Fibroblast of villous mesenchyme (primary cell): ENCODE data around the gene EXOC4. TPM values are rescaled to one million over a fixed set of nuclear protein-coding genes. Genes with fewer than 3 reads are reported as not detected.
"Not testable (repeated sequence)": the region's sequence is repeated elsewhere in the genome, so short reads cannot be mapped to it uniquely, and the experiment has no call there.

Source experiments
- DNase-seq: peaks from one replicate; pipeline ENCODE4 v3.0.0-alpha.2; 2010; ENCODE audit warnings: low read depth
- H3K4me3 ChIP-seq: 2 replicates; pipeline ENCODE4 v1.5.1; 2011; ENCODE audit warnings: low read depth, mild to moderate bottlenecking, low read length
- CTCF ChIP-seq: IDR thresholded peaks from 2 replicates; pipeline ENCODE4 v1.5.1; 2012; ENCODE audit warnings: low read depth, mild to moderate bottlenecking, low read length; ENCODE audit not compliant: insufficient read depth
- total RNA-seq: library from RNA; depleted of rRNA; stranded (reverse); fragments of >200 nt; gene quantifications from 2 replicates; pipeline ENCODE4 v1.2.3, GENCODE V29; 2012

The EXOC4 gene
- total RNA-seq, 1 donor = 106 TPM

- H3K4me3 ChIP-seq = no peak overlapping the region
- DNase-seq = no peak
- peak; percentile 17 for TF ChIP-seq CTCF
These were observed 22.1 kb downstream of the EXOC4 start for GRCh38 chr7:133275008-133275407.

GRCh38 chr7:133275446-133276095 lies 22.7 kb downstream of the EXOC4 start:
- no peak overlapping the region for H3K4me3 ChIP-seq
- no peak for DNase-seq
- no peak for TF ChIP-seq CTCF

DNA sequence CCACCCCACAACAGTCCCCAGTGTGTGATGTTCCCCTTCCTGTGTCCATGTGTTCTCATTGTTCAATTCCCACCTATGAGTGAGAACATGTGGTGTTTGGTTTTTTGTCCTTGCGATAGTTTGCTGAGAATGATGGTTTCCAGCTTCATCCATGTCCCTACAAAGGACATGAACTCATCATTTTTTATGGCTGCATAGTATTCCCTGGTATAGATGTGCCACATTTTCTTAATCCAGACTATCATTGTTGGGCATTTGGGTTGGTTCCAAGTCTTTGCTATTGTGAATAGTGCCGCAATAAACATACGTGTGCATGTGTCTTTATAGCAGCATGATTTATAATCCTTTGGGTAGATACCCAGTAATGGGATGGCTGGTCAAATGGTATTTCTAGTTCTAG lies 26.1 kb downstream of the EXOC4 start:
- not testable (repeated sequence) for DNase-seq, H3K4me3 ChIP-seq

DNA sequence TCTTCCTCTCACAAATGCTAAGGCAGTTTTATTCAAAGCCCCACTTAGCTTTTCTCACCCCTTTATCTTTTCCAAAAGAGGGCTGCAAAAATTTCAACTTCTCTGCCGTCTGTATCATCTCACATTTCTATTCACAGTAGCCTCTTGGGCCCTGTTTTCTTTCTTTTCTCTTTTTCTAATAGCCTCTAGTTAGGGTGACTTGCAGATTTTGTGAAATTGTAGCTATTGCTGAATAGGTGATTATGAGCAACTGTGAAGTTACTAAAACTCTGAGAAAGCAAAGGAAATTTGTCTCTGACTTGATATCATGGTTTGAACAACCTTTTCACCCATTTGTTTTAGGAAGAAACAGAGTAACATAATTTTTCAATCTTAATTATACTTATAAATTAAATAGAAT lies 29.2 kb downstream of the EXOC4 start:
- TF ChIP-seq CTCF = no peak
- DNase-seq = no peak
- H3K4me3 ChIP-seq = no peak overlapping the region

GRCh38 chr7:133284092-133284491 lies 31.2 kb downstream of the EXOC4 start:
- DNase-seq = no peak
- no peak for TF ChIP-seq CTCF
- H3K4me3 ChIP-seq = no peak overlapping the region

DNA sequence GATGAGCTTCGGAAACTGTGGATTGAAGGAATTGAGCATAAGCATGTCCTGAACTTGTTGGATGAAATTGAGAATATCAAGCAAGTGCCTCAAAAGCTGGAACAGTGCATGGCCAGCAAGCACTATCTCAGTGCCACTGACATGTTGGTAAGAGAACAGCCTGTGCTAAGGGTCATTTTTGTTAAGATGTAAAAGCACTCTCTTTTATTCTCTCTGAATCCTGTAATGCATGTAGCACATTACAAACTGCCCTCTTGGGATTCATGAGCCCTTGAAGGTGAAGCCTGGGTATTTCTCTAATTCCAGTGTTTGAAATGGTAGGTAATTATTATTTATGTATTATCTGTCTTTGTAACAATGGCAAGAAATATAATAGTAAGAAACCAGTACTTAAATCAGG lies 36.1 kb downstream of the EXOC4 start:
- TF ChIP-seq CTCF = no peak
- no peak overlapping the region for H3K4me3 ChIP-seq
- no peak for DNase-seq

GRCh38 chr7:133290041-133290440 lies 37.2 kb downstream of the EXOC4 start:
- no peak for TF ChIP-seq CTCF
- DNase-seq = no peak
- H3K4me3 ChIP-seq = no peak overlapping the region
